Measurements from ENCODE around the gene TST.
A peak's percentile ranks its signal among the peaks of the same experiment; 100 is the strongest.
"Not testable (repeated sequence)": the region's sequence is repeated elsewhere in the genome, so short reads cannot be mapped to it uniquely, and the experiment has no call there.

TST gene

GRCh38 chr22:37012956-37013355, 6.3 kb downstream of the TST start:
- DNase-seq = no peak

GRCh38 chr22:37012262-37012904, 6.9 kb downstream of the TST start:
- no peak for DNase-seq

DNA sequence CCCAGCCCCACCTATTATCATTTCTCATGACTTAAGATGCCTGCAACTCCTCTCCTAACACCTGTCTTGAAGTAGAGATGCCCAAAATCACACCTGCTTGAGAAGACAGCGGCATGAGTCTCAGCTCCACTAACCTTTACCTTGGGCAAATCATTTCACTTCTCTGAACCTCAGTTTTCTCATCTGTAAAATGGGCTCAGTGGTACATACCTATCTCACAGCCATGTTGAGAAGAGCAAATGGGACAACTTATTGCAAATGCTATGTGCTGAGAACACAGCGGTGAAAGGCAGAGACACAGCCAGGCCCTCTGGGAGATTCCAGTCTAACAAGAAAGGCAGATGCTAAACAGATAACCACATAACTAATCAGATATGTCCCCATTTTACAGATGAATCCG, 7.8 kb downstream of the TST start:
- DNase-seq = no peak

DNA sequence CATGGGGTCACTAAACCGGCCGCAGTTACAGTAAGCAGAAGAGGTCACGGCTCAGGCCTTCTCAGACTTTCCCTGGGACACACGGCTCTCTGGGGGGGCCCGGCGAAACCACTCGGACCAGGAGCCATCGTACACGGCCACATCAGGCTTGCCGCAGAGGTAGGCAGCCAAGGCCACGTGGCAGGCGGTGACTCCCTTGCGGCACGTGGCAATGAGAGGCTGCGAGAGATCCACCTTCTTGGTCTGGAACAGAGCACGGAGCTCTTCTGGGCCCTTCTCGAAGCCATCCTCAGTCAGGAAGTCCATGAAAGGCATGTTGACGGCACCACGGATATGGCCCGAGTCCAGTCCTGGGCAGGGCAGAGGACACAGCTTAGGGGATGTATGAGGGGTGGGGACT, 8.3 kb downstream of the TST start:
- no peak for DNase-seq

DNA sequence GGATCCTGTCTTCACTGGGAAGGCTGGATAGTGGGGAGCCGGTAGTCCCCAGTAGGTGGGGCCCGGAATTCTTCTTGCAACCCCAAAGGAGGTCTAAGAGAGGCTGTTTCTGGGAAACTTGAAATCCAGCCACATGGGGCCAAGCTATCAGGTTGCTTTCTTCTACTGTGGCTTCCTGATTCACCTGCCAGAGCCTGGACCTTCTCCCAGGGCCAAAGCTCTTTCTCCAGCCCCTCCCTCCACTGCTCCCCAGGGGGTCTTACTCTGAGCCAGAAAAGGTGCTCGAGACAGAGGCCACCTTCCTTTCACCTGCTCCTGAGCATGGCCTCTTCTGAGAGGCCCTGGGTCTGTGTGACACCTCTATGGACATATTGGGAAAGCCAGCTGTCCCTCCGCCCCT, 9.1 kb downstream of the TST start:
- no peak for DNase-seq

DNA sequence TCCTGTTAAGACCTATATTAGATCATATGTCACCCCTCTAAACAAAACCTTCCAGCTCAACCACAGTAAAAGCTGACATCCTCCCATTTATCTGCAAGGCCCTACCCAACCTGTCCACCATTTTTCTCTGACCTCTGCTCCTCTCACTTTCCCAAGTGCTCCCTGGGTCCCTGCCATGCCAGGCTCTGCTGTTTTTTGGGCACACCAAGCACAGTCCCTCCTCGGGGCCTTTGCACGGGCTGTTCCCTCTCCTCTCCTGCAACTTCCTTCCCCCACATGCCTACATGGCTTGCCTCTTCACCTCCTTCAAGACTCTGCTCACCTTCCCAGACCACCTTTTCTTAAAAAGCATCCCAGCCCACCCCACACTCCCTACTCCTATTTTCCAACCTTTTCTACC, 9.8 kb downstream of the TST start:
- no peak for DNase-seq

- no peak for DNase-seq
Measured at GRCh38 chr22:37008365-37008764, 10.9 kb downstream of the TST start.

GRCh38 chr22:37007651-37008050, 11.6 kb downstream of the TST start:
- no peak for DNase-seq

DNA sequence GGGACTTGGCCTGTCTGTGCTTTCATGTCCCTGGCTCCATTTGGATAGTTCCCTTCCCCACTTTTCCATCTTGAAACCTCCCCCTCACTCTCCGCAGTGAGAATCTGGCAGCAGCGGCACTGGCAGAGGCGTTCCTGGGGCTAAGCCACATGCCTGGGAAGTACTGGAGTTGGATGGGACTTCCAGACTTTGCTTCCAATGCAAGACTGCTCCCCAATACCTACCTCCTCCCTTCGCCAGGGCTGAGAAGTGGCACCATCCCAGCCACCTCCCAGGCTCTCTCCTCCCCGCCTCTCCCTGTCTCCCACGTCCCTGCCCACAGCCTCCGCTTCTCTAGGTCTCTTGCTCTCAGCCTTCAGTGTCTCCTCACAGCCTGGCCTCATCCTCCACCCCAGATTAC, 16.6 kb downstream of the TST start:
- DNase-seq = no peak

DNA sequence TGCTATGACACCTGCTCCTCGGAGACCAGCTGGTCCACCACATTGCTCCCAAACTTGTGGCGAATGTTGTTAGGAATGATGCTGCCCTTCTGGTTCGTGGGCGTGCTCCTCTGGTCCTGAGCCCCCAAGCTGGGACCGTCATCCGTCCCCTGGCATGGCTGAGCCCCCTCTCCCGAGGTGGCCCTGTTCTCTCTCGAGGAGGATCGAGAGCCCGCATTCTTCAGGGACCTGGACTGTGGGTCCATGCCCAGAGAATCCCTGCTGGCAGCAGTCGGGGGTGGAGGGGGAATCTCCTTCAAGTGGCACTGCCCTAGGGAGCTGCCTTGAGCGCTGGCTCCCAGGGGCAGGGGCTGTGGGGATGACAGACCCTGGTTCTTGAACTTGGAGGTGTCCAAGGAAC, 17.4 kb downstream of the TST start:
- DNase-seq = no peak

GRCh38 chr22:37000676-37001534, 18.3 kb downstream of the TST start:
- DNase-seq = no peak

DNA sequence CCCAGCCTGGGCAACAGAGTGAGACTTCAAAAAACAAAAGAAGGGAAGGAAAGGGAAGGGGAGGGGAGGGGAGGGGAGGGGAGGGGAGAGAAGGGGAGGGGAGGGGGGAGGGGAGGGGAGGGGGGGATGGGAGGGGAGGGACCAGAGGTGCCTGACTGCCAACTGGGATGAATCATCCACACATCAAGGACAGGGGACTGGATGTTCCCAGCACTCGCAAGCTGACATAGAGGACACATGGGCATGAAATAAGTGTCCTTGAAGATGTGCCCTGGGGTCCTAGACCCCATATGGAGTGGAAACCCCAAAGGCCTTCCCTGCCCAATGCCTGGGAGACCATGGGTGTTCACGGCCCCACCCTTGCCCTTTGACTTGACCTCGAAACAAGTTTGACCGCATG, 19.8 kb downstream of the TST start:
- no peak for DNase-seq

DNA sequence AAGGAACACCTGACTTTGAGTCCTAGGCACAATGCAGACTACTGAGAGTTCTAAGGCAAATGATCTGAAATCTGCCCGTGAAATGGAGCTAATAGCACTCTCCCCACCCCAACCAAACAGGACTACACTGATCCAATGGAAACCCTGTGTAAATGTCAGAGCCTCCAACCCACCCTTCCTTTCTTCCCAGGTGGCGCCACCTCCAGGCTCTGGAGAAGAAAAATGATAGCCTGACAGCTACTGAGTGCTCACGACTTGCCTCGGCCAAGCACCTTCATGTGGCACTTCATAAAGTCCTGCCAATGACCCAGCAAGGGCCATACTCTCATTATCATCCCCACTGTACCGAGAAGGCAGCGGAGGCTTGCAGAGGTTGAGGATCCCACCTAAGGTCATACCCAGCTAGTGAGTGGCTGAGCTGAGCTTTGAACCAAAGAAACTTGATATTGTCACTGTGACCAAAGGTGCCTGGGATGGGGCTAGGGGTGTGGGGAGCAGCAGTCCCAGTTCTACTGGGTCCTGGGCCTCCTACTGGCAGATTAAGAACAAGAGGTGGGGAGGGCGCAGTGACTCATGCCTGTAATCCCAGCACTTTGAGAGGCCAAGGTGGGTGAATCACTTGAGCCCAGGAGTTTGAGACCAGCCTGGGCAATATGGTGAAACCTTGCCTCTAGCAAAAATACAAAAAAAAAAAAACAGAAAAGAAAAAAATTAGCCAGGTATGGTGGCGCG, 20.5 kb downstream of the TST start:
- no peak for DNase-seq

DNA sequence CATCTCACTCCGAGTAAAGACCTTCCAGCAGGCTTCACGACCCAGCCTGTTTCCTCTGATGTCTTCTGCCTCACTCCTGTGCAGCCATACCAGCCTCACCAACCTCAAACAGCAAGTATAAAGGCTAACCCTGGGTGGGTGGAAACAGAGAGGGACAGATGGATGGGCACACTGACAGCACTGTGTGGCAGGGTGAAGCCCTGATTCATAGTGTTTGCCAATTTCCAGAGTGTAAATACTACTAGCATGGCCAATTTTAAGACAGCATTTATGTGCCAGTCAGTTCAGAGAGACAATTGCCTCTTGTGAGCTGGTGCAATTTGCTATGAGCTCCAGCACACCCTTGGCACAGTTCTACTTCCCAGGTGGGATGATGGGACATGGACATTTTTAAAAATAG, 21.5 kb downstream of the TST start:
- no peak for DNase-seq

DNA sequence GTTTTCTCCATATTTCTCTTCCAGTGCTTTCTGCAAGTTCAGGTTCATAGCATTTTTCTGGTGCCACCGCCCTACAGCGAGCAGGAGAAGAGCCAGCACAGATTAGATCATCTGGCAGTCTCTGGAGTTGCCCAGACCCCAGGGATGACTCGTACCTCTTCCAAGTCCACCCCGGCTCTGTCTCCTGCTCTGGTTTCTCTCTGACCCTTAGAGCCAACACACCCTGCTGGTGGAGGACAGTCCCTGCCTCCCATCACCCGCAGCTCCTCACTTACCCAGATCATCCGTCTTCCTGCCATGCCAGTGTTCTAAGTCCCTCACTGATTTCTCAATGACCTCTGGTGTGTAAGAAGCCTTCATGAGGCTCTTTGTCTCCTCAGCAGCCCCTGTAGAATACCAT, 28.0 kb downstream of the TST start:
- no peak for DNase-seq

DNA sequence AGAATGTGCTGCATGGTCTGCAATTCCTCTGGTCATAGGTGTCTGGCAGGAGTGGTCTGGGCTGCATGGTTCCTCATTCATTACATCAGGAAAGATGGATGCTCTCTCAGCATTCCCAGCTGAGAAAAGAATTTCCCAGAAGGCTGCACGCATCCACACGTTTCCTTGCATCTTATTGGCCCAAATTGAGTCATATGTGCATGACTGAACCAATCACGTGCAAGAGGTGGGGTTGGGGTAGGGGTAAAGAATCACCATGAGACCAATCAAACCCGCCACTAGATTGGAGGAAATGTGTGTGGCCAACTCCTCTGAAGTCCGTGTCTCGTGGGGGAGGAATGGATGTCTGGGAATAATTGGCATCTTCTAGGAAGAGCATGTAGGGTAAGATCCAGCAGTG, 28.8 kb downstream of the TST start:
- DNase-seq = no peak

DNA sequence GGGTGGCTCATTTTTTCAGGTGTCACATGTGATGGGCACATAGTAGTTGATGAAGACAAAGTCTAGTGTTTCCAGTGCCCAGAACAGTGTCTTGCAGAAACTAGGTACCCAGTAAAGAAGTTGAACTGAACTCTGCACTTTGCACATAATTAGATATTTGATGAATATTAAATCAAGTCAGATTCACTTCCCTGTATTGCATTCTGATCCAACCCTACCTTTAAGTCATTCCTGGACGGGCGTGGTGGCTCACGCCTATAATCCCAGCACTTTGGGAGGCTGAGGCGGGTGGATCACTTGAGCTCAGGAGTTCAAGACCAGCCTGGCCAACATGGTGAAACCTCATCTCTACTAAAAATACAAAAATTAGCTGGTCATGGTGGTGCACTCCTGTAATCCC, 30.2 kb downstream of the TST start:
- DNase-seq = not testable (repeated sequence)

GRCh38 chr22:36988075-36988832, 31.0 kb downstream of the TST start:
- DNase-seq = no peak

GRCh38 chr22:36986242-36986821, 32.9 kb downstream of the TST start:
- DNase-seq = peak; percentile 34

DNA sequence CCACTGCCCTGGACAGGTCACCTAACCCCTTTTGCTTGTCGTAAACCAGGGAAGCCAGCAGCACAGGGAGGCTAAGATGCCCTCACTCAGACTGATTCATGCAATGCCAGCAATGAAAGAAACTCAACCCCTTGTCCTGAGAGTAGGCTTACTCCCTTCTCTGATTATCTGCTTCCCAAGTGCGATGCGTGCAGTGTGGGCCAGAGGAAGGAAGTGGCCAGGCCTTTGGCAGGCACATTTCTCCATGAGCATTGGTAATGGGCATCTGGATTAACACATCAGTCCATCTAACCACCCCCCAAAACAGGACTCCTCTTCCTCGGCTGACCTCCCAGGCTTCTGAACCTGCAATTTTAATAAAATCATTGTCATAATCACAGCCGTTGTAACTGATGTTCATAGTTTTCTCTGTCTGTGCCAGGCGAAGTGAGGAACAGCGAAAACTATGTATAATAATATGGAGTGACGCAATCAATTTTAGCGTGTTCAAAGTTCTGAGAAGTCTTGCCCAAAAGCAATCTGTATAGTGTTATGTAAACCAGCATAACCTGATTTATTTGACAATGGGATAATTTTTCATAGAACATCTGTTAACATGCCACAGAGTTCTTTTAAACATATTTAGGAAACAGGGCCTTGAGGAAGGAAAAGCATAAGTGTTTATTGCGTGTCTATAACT, 33.9 kb downstream of the TST start:
- no peak for DNase-seq

GRCh38 chr22:36982136-36982535, 37.1 kb downstream of the TST start:
- no peak for DNase-seq

DNA sequence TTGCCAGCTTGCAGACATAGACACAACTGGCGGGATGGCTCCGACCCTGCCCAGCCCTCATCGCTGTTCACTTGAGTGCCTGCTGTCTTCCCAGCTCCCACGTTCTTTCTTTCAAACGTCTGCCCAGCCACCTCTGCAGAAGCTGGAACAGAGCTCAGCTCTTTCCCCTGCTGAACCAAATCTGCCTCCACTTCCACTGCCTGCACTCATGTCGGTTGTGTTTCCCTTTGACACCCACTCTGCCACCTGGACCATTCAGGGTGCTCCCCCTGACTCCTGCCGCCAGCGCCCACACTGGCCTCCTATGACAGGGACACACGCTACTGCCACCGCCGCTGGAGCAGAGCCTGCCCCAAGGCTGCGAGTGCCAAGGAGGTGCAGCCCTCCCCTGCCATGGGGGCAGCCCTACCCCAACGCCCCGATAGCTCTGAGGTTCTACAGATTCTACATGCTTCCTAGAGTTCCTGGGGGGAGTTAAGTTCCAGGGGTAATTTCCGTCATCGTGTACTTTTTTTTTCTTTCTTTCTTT, 37.9 kb downstream of the TST start:
- no peak for DNase-seq
